Occipital lobe (tissue), 1 donor: ENCODE data around the gene MRPS11. TPM values are rescaled to one million over a fixed set of nuclear protein-coding genes. Genes with fewer than 3 reads are reported as not detected.

Experiments used
- total RNA-seq: library from RNA; depleted of rRNA; stranded (reverse); fragments of >200 nt; gene quantifications from one replicate; pipeline ENCODE4 v1.2.3, GENCODE V29; 2014

MRPS11 gene
- total RNA-seq, 1 donor from 2014 or later: 16.7 TPM

Other genes with a start within 250 kb of the MRPS11 start
- gene NTRK3, start 211.0 kb upstream of the MRPS11 start, total RNA-seq: 52.3 TPM
- gene MRPL46, start 320 bp upstream of the MRPS11 start, total RNA-seq: 15.6 TPM
- gene DET1, start 79.0 kb downstream of the MRPS11 start, total RNA-seq: 9.8 TPM
- gene AEN, start 153.6 kb downstream of the MRPS11 start, total RNA-seq: 4.2 TPM
- not detected for gene ISG20, start 171.3 kb downstream of the MRPS11 start, total RNA-seq